ENCODE results near the gene SPATC1L.
"Not testable (repeated sequence)": the region's sequence is repeated elsewhere in the genome, so short reads cannot be mapped to it uniquely, and the experiment has no call there.

DNA sequence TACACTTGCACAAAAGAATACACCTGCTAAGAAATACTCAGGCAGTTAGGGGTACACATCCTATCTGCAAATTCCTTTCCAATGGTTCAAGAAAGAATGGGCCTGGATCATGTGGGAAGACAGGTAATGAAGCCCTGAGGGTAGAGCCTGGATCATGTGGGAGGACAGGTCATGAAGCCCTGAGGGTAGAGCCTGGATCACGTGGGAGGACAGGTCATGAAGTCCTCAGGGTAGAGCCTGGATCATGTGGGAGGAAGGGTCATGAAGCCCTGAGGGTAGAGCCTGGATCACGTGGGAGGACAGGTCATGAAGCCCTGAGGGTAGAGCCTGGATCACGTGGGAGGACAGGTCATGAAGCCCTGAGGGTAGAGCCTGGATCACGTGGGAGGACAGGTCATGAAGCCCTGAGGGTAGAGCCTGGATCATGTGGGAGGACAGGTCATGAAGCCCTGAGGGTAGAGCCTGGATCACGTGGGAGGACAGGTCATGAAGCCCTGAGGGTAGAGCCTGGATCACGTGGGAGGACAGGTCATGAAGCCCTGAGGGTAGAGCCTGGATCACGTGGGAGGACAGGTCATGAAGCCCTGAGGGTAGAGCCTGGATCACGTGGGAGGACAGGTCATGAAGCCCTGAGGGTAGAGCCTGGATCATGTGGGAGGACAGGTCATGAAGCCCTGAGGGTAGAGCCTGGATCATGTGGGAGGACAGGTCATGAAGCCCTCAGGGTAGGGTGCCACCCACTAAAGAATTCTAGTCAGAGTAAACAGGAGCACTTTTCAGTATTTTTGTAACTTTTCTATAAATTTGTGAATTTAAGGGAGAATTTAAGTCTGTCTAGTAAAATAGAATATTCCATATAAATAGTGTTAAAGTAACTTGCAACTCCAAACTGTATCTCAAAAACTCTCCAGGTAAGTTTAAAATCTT, 16.9 kb upstream of the SPATC1L start:
- TF ChIP-seq, protein P1, sequence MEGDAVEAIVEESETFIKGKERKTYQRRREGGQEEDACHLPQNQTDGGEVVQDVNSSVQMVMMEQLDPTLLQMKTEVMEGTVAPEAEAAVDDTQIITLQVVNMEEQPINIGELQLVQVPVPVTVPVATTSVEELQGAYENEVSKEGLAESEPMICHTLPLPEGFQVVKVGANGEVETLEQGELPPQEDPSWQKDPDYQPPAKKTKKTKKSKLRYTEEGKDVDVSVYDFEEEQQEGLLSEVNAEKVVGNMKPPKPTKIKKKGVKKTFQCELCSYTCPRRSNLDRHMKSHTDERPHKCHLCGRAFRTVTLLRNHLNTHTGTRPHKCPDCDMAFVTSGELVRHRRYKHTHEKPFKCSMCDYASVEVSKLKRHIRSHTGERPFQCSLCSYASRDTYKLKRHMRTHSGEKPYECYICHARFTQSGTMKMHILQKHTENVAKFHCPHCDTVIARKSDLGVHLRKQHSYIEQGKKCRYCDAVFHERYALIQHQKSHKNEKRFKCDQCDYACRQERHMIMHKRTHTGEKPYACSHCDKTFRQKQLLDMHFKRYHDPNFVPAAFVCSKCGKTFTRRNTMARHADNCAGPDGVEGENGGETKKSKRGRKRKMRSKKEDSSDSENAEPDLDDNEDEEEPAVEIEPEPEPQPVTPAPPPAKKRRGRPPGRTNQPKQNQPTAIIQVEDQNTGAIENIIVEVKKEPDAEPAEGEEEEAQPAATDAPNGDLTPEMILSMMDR (conservative IDR thresholded peaks at IDR 0.05; ENCODE audit: low read length): not testable (repeated sequence)
- not testable (repeated sequence) for TF ChIP-seq EZH2phosphoT487 (IDR thresholded peaks at IDR 0.05; ENCODE audit: borderline replicate concordance, low read depth, low read length)

Measured in OCI-LY7 (cell line).